HG02970 (cell line): ENCODE measurements around the gene RXFP2.

ENCODE experiments used
- ATAC-seq: cut with Tn5 transposase; IDR thresholded peaks from one replicate; pipeline ENCODE4 v1.9.1; 2021; ENCODE audit warnings: mild to moderate bottlenecking, moderate library complexity, moderate number of reproducible peaks; ENCODE audit not compliant: unreplicated experiment, low FRiP score

The RXFP2 gene, protein sequence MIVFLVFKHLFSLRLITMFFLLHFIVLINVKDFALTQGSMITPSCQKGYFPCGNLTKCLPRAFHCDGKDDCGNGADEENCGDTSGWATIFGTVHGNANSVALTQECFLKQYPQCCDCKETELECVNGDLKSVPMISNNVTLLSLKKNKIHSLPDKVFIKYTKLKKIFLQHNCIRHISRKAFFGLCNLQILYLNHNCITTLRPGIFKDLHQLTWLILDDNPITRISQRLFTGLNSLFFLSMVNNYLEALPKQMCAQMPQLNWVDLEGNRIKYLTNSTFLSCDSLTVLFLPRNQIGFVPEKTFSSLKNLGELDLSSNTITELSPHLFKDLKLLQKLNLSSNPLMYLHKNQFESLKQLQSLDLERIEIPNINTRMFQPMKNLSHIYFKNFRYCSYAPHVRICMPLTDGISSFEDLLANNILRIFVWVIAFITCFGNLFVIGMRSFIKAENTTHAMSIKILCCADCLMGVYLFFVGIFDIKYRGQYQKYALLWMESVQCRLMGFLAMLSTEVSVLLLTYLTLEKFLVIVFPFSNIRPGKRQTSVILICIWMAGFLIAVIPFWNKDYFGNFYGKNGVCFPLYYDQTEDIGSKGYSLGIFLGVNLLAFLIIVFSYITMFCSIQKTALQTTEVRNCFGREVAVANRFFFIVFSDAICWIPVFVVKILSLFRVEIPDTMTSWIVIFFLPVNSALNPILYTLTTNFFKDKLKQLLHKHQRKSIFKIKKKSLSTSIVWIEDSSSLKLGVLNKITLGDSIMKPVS

DNA sequence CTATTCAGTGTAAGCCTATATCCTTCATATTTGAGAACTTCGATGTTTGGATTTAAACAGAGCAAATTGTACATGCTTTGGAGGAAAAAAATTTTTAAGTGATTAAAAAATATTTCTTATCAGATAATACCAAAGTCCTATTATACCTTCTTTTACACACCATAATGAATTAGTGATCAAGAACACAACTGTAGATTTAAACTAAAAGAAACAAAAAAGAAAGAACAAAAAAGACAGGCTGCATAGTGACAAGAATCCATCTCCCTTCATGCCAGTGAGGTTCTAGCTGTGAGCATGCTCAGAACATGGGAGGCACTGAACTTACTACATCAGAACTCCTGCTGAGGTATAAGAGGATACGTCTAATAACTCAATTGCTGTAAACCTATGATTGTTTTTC is at the start of gene RXFP2:
TSS of gene RXFP2 (plus strand) at position 301 of the 400 bp plus-strand sequence. CDS start at position 388, 87 bp downstream.
- no peak for ATAC-seq

DNA sequence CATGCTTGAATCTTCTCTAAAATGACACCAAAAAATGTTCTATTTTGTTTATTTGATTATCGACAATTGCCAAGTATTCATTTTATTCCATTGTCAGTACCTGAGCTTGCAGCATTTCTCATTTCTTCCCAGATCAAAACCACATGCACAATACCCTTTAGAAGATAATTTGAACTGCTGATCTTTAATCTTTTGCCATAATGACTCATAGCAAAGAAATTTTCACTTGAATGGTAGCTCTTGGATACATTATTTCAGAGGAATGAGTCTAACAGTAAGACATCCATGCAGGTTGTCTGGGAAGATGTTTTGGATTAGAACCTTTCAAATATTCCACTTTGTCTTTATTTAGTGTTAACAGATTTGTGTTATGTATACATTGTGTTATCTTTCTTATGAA is 42.0 kb upstream of the RXFP2 start:
- ATAC-seq, result no peak

GRCh38 chr13:31699650-31700049 is 39.7 kb upstream of the RXFP2 start:
- no peak for ATAC-seq

GRCh38 chr13:31703780-31704179 is 35.5 kb upstream of the RXFP2 start:
- ATAC-seq, result no peak

GRCh38 chr13:31706105-31706504 is 33.2 kb upstream of the RXFP2 start:
- ATAC-seq, result no peak

DNA sequence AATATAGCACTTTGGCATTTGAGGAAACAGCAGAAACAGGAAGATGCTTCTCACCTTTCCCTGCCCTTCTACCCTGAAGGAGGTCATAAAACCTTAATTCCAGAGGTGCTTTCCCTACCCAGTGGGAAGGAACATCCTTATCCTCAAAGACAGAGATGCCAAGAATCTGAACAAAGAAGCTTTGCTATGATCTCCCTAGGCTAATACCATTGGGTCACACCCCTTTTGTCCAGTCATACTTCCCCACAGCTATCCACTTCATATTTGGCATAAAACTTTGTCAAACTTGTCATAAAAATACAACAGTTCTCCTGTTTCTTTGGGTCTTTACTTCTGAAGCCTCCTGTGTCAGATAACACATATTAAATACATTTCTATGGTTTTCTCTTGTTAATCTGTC is 21.7 kb upstream of the RXFP2 start:
- no peak for ATAC-seq

DNA sequence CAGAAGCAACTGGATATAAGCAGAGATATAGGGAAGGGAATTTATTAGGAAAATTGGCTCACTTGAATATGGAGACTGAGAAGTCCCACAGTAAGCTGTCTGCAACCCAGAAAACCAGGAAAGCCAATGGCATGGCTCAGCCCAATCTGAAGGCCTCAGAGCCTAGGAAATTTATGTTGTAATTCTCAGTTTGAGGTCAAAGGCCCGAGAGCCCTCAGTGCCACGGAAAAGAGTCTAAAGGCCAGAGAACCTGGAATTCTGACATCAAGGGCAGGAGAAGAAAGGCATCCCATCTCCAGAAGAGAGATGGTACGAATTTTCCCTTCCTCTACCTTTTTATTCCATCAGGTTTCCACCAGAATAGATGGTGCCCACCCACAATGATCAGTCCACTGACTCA is 20.1 kb upstream of the RXFP2 start:
- ATAC-seq, result no peak

DNA sequence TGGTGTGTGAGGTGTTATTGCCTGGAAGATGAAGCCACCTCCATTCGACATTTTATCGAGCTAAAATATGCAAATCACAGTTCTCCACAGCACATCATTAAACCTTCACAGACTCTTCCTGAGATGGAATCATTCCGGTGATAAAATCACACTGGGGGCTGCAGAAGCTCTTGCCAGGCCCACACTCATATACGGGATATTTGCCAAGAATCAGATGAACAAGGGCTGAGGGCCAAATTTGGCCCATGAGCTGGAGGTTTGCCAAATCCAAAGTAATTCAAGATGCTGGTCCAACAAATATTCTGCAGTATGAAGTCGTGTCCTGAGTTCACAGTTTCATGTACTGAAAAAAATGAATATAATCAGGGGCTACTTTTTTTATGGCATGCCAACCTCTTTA is 16.7 kb upstream of the RXFP2 start:
- no peak for ATAC-seq

GRCh38 chr13:31725841-31726240 is 13.5 kb upstream of the RXFP2 start:
- no peak for ATAC-seq

DNA sequence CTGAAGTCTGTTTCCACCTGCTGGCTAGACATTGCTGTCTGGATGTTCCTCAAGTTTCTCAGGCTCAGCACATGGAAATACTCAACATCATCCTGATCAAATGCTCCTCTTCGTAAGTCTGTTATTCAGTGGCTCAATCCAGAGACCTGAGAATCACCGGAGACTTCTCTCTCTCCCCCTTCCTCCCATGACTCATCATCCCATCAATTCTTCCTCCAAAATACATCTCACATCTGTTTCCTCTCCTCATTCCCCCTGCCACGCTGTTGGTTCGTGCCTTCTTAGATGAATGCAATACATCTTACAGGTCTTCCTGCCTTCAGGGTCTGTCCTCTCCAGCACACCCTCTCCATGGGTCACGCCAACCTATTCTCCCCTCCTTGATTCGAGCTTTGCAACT is 7.4 kb upstream of the RXFP2 start:
- ATAC-seq, result no peak

GRCh38 chr13:31733066-31733465 is 6.3 kb upstream of the RXFP2 start:
- ATAC-seq, result no peak

DNA sequence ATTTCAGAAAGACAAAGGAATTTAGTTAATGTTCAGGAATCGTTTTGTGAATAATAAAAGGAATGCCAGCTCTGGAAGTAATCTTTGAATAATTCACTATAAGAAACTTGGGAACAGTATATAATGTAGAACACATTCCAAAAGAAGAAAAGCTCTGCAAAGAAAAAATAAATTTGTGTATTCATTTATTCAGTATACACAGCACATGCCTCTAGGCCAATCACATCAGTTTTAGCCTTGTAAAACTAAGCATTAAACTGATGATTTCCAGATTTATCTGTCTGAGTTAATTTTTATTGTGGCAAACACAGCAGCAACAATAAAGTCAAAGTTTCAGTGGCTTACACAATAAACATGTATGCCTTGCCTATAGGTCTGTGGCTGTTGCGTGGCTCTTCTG is 5.7 kb upstream of the RXFP2 start:
- ATAC-seq, result no peak

DNA sequence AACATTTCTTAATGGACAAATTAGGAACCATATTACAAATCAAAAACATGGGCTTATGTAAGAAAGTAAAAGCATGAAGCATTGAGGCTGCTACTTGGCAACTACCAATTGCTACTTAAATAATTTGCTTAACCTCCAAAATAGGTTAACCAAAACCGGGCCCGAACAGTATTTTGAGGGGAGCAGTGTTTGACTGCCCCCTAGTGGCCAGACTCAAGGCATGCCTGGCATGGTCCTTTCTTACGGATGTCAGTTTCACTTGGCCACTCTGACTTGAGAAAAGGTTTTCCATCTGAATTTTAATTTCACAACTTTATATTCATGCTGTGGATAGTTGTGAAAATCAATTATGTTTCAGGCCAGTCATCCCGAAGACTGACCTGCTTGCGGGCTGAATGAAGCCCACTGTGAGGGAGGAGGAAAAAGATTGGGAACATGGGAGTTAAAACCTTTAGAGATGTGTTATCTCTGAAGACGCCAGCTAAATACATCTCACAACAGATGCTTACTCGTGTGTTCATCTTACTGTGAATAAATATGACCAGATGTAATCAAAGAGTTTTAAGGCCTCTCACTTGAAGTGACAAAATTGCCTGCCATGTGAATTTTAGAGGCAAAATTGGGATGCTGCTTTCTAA is 2.9 kb downstream of the RXFP2 start:
- ATAC-seq, result peak; percentile 93

GRCh38 chr13:31747291-31747690 is 8.0 kb downstream of the RXFP2 start:
- ATAC-seq, result no peak

- ATAC-seq, result no peak
Measured at GRCh38 chr13:31747966-31748365, 8.6 kb downstream of the RXFP2 start.

- ATAC-seq, result no peak
Measured at GRCh38 chr13:31749929-31750328, 10.6 kb downstream of the RXFP2 start.

DNA sequence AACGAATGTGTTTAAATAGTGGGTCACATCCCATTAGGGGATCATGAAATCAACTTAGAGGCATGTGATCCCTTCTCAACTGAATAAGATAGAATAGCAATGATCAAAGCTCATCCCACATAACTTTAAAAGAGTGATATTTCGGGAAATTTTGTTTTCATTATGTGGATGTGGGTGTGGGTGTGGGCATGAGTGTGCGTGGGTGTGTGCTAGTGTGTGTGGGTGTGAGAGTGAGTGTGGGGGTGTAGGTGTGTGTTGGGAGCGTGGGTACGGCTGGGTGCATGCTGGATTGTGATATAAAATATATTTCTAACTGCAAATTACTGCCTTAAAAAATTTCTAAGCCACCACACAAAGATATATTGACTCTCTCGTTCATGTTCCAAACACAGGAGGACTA is 15.9 kb downstream of the RXFP2 start:
- no peak for ATAC-seq

DNA sequence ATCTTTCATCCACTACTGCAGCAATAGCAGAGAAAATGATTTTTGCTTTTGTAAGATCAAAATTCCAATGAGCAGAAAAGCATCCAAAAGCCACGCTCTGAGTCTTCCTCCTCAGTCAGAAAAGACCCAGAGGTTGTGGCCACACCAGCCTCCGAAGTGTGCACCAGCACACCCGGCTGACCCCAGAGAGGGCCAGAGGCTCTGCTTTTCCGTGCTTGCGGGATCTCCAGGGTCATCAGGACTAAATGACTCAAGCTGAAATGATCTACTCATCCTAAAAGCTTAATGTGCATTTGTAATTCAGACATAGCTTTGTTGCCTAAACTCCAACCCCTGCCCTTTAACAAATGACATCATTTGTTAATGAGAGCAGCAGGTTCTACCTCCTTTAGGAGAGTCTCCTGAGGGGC is 16.5 kb downstream of the RXFP2 start:
- no peak for ATAC-seq

DNA sequence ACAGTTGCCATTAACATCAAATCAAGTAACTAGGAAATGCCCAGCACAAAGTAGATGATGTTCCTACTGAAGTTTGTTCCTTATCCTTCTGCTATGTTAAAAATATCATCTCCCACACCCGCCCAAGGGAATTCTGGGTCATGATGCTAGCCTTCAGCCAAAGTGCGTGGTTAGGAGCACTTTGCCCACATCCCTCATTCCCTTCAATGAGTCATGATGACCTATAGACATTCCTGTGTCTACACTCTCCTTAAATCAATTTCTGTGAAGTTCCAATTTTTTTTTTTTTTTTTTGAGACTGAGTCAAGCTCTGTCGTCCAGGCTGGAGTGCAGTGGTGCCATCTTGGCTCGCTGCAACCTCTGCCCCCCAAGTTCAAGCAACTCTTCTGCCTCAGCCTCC is 17.0 kb downstream of the RXFP2 start:
- ATAC-seq, result no peak

- ATAC-seq, result no peak
Measured at GRCh38 chr13:31761951-31762350, 22.6 kb downstream of the RXFP2 start.

GRCh38 chr13:31764556-31764955 is 25.2 kb downstream of the RXFP2 start:
- no peak for ATAC-seq
